Renal pelvis (tissue), 4 donors: Measurements from ENCODE around the gene TMTC1. TPM values are rescaled to one million over a fixed set of nuclear protein-coding genes. Genes with fewer than 3 reads are reported as not detected.

Source experiments
- DNase-seq: peaks from one replicate; pipeline ENCODE4 v3.0.0-alpha.2; 2013
- polyA plus RNA-seq, 3 donors: library from polyadenylated mRNA; unstranded; fragments of 120-200 nt; gene quantifications; one replicate each; pipeline ENCODE4 v1.2.1, GENCODE V29; 2013; ENCODE audit not compliant: insufficient read length in 3 of 3

The TMTC1 gene
- polyA plus RNA-seq, 3 donors, result 20.4 to 24.3 (median 24.0) TPM

- DNase-seq, result no peak
Observed at GRCh38 chr12:29743077-29743476, 40.7 kb downstream of the TMTC1 start.

- DNase-seq, result no peak
Observed at GRCh38 chr12:29742646-29743045, 41.1 kb downstream of the TMTC1 start.

- DNase-seq, result no peak
Observed at GRCh38 chr12:29741342-29742241, 42.1 kb downstream of the TMTC1 start.

GRCh38 chr12:29739279-29739991 lies 44.3 kb downstream of the TMTC1 start:
- no peak for DNase-seq

GRCh38 chr12:29738365-29738764 lies 45.4 kb downstream of the TMTC1 start:
- DNase-seq, result no peak

- no peak for DNase-seq
Observed at GRCh38 chr12:29737644-29738043, 46.1 kb downstream of the TMTC1 start.

- no peak for DNase-seq
Observed at GRCh38 chr12:29735604-29736003, 48.1 kb downstream of the TMTC1 start.

GRCh38 chr12:29734734-29735133 lies 49.0 kb downstream of the TMTC1 start:
- DNase-seq, result no peak

GRCh38 chr12:29734305-29734704 lies 49.4 kb downstream of the TMTC1 start:
- no peak for DNase-seq

GRCh38 chr12:29733501-29733900 lies 50.2 kb downstream of the TMTC1 start:
- DNase-seq, result no peak

GRCh38 chr12:29733060-29733459 lies 50.7 kb downstream of the TMTC1 start:
- no peak for DNase-seq

GRCh38 chr12:29732593-29732992 lies 51.1 kb downstream of the TMTC1 start:
- no peak for DNase-seq

GRCh38 chr12:29732191-29732590 lies 51.6 kb downstream of the TMTC1 start:
- no peak for DNase-seq

- no peak for DNase-seq
Observed at GRCh38 chr12:29731591-29731990, 52.2 kb downstream of the TMTC1 start.

GRCh38 chr12:29730481-29730880 lies 53.3 kb downstream of the TMTC1 start:
- no peak for DNase-seq

- DNase-seq, result no peak
Observed at GRCh38 chr12:29728030-29728429, 55.7 kb downstream of the TMTC1 start.

- DNase-seq, result no peak
Observed at GRCh38 chr12:29726741-29727348, 56.9 kb downstream of the TMTC1 start.

- no peak for DNase-seq
Observed at GRCh38 chr12:29726321-29726692, 57.4 kb downstream of the TMTC1 start.

GRCh38 chr12:29725587-29726320 lies 58.0 kb downstream of the TMTC1 start:
- DNase-seq, result no peak

GRCh38 chr12:29722164-29722563 lies 61.6 kb downstream of the TMTC1 start:
- DNase-seq, result no peak

GRCh38 chr12:29719381-29719780 lies 64.4 kb downstream of the TMTC1 start:
- no peak for DNase-seq

- no peak for DNase-seq
Observed at GRCh38 chr12:29717540-29718100, 66.1 kb downstream of the TMTC1 start.
